Stomach (tissue), 4 donors: ENCODE data around the gene DPP6.

Experiments used
- CTCF ChIP-seq, 7 experiments: fragments of 450-650 bp in 4 of 7; fragments of 200-600 bp in 3 of 7; sonication (generic) in 3 of 7; IDR thresholded peaks; one replicate each; pipeline ENCODE4 v1.5.1; 2016 to 2019; ENCODE audit warnings: antibody characterized with exemption in 7 of 7, control low read depth in 2 of 7, mild to moderate bottlenecking in 1 of 7
- EP300 ChIP-seq: sonication (generic); formaldehyde crosslinking; IDR thresholded peaks from one replicate; pipeline ENCODE4 v1.6.1; 2017; ENCODE audit warnings: antibody characterized with exemption
- POLR2A ChIP-seq, 4 donors: fragments of 450-650 bp; IDR thresholded peaks; one replicate each; pipeline ENCODE4 v1.6.1; 2016; ENCODE audit warnings: antibody characterized with exemption in 4 of 4, control low read depth in 2 of 4, mild to moderate bottlenecking in 1 of 4, moderate library complexity in 1 of 4

- no peak for TF ChIP-seq CTCF (IDR thresholded peaks at IDR 0.05)
- TF ChIP-seq POLR2A (IDR thresholded peaks at IDR 0.05) = no peak
- no peak for TF ChIP-seq EP300
These were observed 789.6 kb downstream of the DPP6 start for GRCh38 chr7:154841731-154842331.
